Spinal cord (tissue), 10 donors: Measurements from ENCODE around the gene DPM2. TPM values are rescaled to one million over a fixed set of nuclear protein-coding genes. Genes with fewer than 3 reads are reported as not detected.

Experiments
- DNase-seq, 6 donors: peaks; one replicate each; pipeline versions ENCODE4 v3.0.0 to v3.0.0-alpha.2; 2013 to 2015; ENCODE audit warnings: low spot score in 6 of 6, low read depth in 4 of 6
- H3K27ac ChIP-seq: one replicate; pipeline ENCODE4 v1.5.1; 2013; ENCODE audit warnings: low read depth, low read length, control low read depth
- H3K27me3 ChIP-seq: one replicate; pipeline ENCODE4 v1.6.1; 2013; ENCODE audit warnings: low read length; ENCODE audit not compliant: control insufficient read depth, insufficient read depth
- H3K36me3 ChIP-seq: one replicate; pipeline ENCODE4 v1.6.1; 2013; ENCODE audit warnings: low read length; ENCODE audit not compliant: control insufficient read depth, insufficient read depth
- H3K4me1 ChIP-seq: one replicate; pipeline ENCODE4 v1.6.1; 2013; ENCODE audit warnings: low read length; ENCODE audit not compliant: control insufficient read depth, insufficient read depth
- H3K4me3 ChIP-seq: one replicate; pipeline ENCODE4 v1.5.1; 2013; ENCODE audit warnings: low read depth, low read length, control low read depth
- H3K9me3 ChIP-seq: one replicate; pipeline ENCODE4 v1.6.1; 2013; ENCODE audit warnings: low read length; ENCODE audit not compliant: control insufficient read depth, insufficient read depth
- WGBS: methylation state at CpG from one replicate; pipeline ENCODE4 v1.1.5; 2013; ENCODE audit warnings: missing lambda C conversion rate; ENCODE audit not compliant: insufficient coverage; 5-methylcytosine and 5-hydroxymethylcytosine counted together
- polyA plus RNA-seq, 2 donors: library from polyadenylated mRNA; unstranded; fragments of 120-200 nt; gene quantifications; one replicate each; pipeline ENCODE4 v1.2.1, GENCODE V29; 2013; ENCODE audit not compliant: insufficient read length in 2 of 2
- total RNA-seq, 2 donors: library from RNA; depleted of rRNA in 1 of 2; stranded (reverse); fragments of 120-200 nt in 1 of 2; fragments of >200 nt in 1 of 2; gene quantifications; one replicate each; pipeline versions ENCODE4 v1.2.3 to v1.2.4, GENCODE V29; 2013 to 2014
- donor health status: healthy.

Gene DPM2
- total and polyA plus RNA-seq, 4 donors, result 13.9 to 64.0 (median 47.2) TPM

GRCh38 chr9:127947841-127948710 lies 10.4 kb upstream of the DPM2 start:
- Histone ChIP-seq H3K4me3 (peak overlapping the region; percentile 24), H3K27me3 (no peaks in the 10 kb centered on the region), H3K27ac (peak overlapping the region; percentile 67), H3K4me1 (peaks cover 89% of the 10 kb centered on the region), H3K9me3 (no peaks in the 10 kb centered on the region), H3K36me3 (peaks cover 75% of the 10 kb centered on the region)
- no peak for DNase-seq
- WGBS, result 83% methylated on average over 15 of the region's 17 CpGs

DNA sequence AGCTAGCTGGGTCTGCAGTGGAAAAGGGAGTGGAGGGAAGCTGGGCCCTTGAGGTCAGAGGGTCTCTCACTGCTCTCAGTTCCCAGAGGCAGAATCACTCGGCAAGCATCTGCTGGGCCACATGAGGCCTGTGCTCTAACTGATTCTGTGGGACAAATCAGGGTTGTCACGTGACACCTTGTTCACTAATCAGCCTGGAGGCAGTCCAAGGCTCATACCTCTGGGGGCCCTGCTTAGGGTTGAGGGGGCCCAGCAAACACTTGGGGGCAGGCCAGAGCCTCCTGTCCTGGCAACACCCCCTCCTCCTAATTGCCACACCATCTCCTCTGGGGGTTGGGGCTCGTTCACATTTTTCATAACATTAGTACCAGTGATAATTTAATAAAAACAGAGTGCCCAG lies 9.1 kb upstream of the DPM2 start:
- H3K27ac ChIP-seq, result peak overlapping the region; percentile 25

DNA sequence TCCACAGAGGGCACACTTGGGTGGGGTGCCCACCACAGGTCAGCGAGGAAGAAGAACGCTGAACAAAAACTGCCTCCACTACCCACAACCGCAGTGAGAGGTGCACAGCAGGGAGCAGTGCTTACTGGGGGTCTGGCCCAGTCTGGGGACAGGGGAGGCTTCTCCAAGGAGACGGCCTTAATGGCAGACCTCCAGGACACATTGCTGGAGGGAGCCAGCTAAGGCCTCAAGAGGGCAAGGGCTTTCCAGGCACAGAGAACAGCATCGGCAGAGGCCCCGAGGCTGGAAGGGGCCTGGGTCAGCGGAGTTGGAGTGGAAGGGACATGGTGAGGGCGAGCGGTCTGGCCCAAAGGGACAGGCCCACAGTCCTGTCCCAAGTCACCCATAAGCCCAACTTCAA lies 8.3 kb upstream of the DPM2 start:
- H3K27ac ChIP-seq, result peak overlapping the region; percentile 33

More for the DNA sequence above, 9.1 kb upstream of the DPM2 start:
- H3K4me3 ChIP-seq, result no peak overlapping the region
- no peak for DNase-seq
- 64% methylated on average over 3 of the region's 3 CpGs for WGBS
- H3K9me3 ChIP-seq, result no peaks in the 10 kb centered on the region
- H3K4me1 ChIP-seq, result peaks cover 90% of the 10 kb centered on the region
- H3K27me3 ChIP-seq, result no peaks in the 10 kb centered on the region
- H3K36me3 ChIP-seq, result peaks cover 84% of the 10 kb centered on the region

GRCh38 chr9:127945338-127945737 lies 7.7 kb upstream of the DPM2 start:
- Histone ChIP-seq H3K4me3 (no peak overlapping the region), H3K4me1 (peaks cover 79% of the 10 kb centered on the region), H3K27ac (peak overlapping the region; percentile 33), H3K36me3 (peaks cover 85% of the 10 kb centered on the region), H3K27me3 (no peaks in the 10 kb centered on the region), H3K9me3 (no peaks in the 10 kb centered on the region)
- WGBS, result 88% methylated on average over 19 of the region's 24 CpGs
- DNase-seq, result no peak

More for the DNA sequence above, 8.3 kb upstream of the DPM2 start:
- H3K4me1 ChIP-seq, result peaks cover 85% of the 10 kb centered on the region
- H3K4me3 ChIP-seq, result no peak overlapping the region
- H3K9me3 ChIP-seq, result no peaks in the 10 kb centered on the region
- WGBS, result 84% methylated on average over 7 of the region's 9 CpGs
- H3K27me3 ChIP-seq, result no peaks in the 10 kb centered on the region
- DNase-seq, result no peak
- peaks cover 90% of the 10 kb centered on the region for H3K36me3 ChIP-seq

DNA sequence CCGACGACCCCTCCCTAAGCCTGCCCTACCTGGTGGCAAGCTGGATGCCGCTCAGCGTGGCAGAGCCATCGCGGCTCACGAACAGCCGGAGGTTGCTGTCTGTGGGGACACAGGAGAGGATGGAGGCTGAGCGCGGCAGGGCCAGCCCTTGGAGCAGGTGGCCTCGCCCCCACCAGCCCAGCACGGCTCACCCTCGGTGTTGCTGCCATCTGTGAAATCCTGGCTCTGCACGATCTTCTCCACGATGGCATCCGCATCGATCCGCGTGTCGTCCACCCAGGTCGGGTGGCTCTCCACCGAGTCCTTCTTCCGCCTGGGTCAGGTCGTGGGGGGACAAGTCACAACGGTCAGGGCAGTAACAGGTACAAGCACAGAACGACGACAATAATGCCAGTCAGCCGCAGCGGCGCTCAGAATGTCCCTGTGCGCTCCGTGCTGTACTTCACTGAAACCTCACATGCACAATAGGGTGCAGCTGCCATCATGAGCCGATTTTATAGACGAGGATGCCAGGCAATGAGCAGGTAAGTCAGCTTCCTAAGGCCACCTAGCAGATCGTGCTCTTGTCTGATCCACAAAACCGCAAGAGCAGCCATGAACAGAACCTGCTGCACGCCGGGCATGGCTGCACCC lies 7.0 kb upstream of the DPM2 start:
- WGBS, result 95% methylated on average over 37 of the region's 38 CpGs
- H3K4me1 ChIP-seq, result peaks cover 72% of the 10 kb centered on the region
- no peaks in the 10 kb centered on the region for H3K9me3 ChIP-seq
- no peak overlapping the region for H3K4me3 ChIP-seq
- peaks cover 87% of the 10 kb centered on the region for H3K36me3 ChIP-seq
- DNase-seq, result no peak
- no peaks in the 10 kb centered on the region for H3K27me3 ChIP-seq
- H3K27ac ChIP-seq, result no peak overlapping the region

GRCh38 chr9:127943731-127944144 lies 6.1 kb upstream of the DPM2 start:
- H3K27me3 ChIP-seq, result no peaks in the 10 kb centered on the region
- H3K36me3 ChIP-seq, result peaks cover 84% of the 10 kb centered on the region
- WGBS, result 27% methylated on average over 9 of the region's 13 CpGs
- H3K4me3 ChIP-seq, result no peak overlapping the region
- peaks cover 65% of the 10 kb centered on the region for H3K4me1 ChIP-seq
- H3K9me3 ChIP-seq, result no peaks in the 10 kb centered on the region
- peak in 2 of 6 donors; percentile 80 to 83 for DNase-seq
- no peak overlapping the region for H3K27ac ChIP-seq

DNA sequence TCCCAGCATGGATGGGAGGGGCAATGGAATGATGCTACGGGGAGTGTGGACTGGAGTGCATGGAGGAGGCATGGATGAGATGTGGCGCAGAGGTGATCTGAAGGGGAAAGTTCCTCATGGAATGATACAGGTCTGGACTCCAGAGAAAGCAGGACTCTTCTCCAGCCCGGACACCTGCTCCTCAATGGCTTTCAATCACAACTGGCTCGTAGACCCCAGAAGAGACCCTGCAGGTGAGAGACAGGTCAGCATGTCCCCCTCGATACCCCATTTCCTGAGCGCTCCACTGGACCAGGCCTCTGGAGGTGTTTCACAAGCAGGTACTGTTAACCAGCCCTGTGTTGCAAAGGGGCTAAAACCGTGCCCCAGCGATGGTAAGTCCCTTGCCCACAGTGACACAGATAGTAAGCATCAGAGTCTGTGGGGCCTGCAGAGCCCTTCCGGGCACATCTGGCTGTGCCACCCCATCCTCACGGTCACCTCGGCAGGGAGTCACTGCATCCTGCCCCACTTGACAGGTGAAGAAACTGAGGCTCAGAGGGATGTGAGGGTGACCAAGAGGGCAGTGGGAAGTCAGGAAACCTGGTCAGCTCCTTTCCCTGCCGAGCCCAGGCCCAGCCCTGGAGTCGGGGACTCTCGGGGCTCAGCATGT lies 5.5 kb upstream of the DPM2 start:
- peaks cover 80% of the 10 kb centered on the region for H3K36me3 ChIP-seq
- no peak for DNase-seq
- H3K9me3 ChIP-seq, result no peaks in the 10 kb centered on the region
- H3K27ac ChIP-seq, result no peak overlapping the region
- no peaks in the 10 kb centered on the region for H3K27me3 ChIP-seq
- H3K4me3 ChIP-seq, result no peak overlapping the region
- 84% methylated on average over 13 of the region's 14 CpGs for WGBS
- peaks cover 65% of the 10 kb centered on the region for H3K4me1 ChIP-seq

- Histone ChIP-seq H3K27me3 (no peaks in the 10 kb centered on the region), H3K36me3 (peaks cover 74% of the 10 kb centered on the region), H3K4me3 (no peak overlapping the region), H3K27ac (peak overlapping the region; percentile 33), H3K4me1 (peaks cover 64% of the 10 kb centered on the region), H3K9me3 (no peaks in the 10 kb centered on the region)
- 62% methylated on average over 17 of the region's 18 CpGs for WGBS
- peak in 2 of 6 donors; percentile 73 to 77 for DNase-seq
Measured at GRCh38 chr9:127942216-127943010, 4.8 kb upstream of the DPM2 start.

GRCh38 chr9:127941961-127942215 lies 4.2 kb upstream of the DPM2 start:
- Histone ChIP-seq H3K27me3 (no peaks in the 10 kb centered on the region), H3K4me1 (peaks cover 68% of the 10 kb centered on the region), H3K36me3 (peaks cover 72% of the 10 kb centered on the region), H3K4me3 (no peak overlapping the region), H3K27ac (no peak overlapping the region), H3K9me3 (no peaks in the 10 kb centered on the region)
- 75% methylated on average over 3 of the region's 3 CpGs for WGBS
- DNase-seq, result no peak
